GM12878 (cell line): Measurements from ENCODE around the gene GJC1. TPM values are rescaled to one million over a fixed set of nuclear protein-coding genes. Genes with fewer than 3 reads are reported as not detected.

Source experiments
- CBFB ChIP-seq: IDR thresholded peaks from 2 replicates; pipeline ENCODE4 v1.6.1; 2016; ENCODE audit warnings: antibody characterized with exemption, low read depth
- DPF2 ChIP-seq: fragments of 450-650 bp; IDR thresholded peaks from 2 replicates; pipeline ENCODE4 v1.6.1; 2017; ENCODE audit warnings: mild to moderate bottlenecking
- FOS ChIP-seq: IDR thresholded peaks from 3 replicates; pipeline ENCODE4 v1.6.1; 2011; ENCODE audit warnings: borderline replicate concordance; ENCODE audit not compliant: insufficient read length; ENCODE audit errors: extremely low read depth
- POLR2AphosphoS5 ChIP-seq: IDR thresholded peaks from 2 replicates; pipeline ENCODE4 v1.6.1; 2011; ENCODE audit warnings: mild to moderate bottlenecking, low read length, inconsistent platforms
- RAD51 ChIP-seq: fragments of 450-650 bp; IDR thresholded peaks from 2 replicates; pipeline ENCODE4 v1.6.1; 2016; ENCODE audit warnings: moderate library complexity, mild to moderate bottlenecking, inconsistent platforms
- RELA ChIP-seq: fragments of 450-650 bp; IDR thresholded peaks from 2 replicates; pipeline ENCODE4 v1.8.0; 2014; ENCODE audit warnings: borderline replicate concordance; ENCODE audit not compliant: partially characterized antibody
- SP1 ChIP-seq: IDR thresholded peaks from one replicate; pipeline ENCODE4 v1.6.1; 2011; ENCODE audit warnings: low read depth, low read length
- TCF7 ChIP-seq: IDR thresholded peaks from 2 replicates; pipeline ENCODE4 v1.6.1; 2014; ENCODE audit warnings: antibody characterized with exemption, borderline replicate concordance
- polyA plus RNA-seq, 11 experiments: library from polyadenylated mRNA; depleted of rRNA in 4 of 11; unstranded in 6 of 11; stranded (reverse) in 5 of 11; fragments of >200 nt; fragmentation: Nextera tagmentation in 4 of 11; fragmentation: Illumina TruSeq in 1 of 11; extraction: Ambion mirVana in 4 of 11; extraction: Trizol in 1 of 11; gene quantifications; 1 replicate in 1 of 11; 2 replicates in 10 of 11; pipeline versions ENCODE4 v1.2.1 to v1.2.3, GENCODE V29; 2011 to 2016; ENCODE audit warnings: inconsistent platforms in 2 of 11, missing spikeins in 2 of 11, low read depth in 1 of 11
- total RNA-seq, 4 experiments: library from RNA; depleted of rRNA in 3 of 4; stranded (reverse); fragments of >200 nt in 3 of 4; fragmentation: Illumina TruSeq in 1 of 4; extraction: Trizol in 1 of 4; gene quantifications; 2 replicates each; pipeline versions ENCODE4 v1.2.1 to v1.2.3, GENCODE V29; 2013 to 2021
- TF ChIP-seq, protein P1 (sequence below): fragments of 450-650 bp; IDR thresholded peaks from 2 replicates; pipeline ENCODE4 v1.6.1; 2017; ENCODE audit warnings: antibody characterized with exemption, mild to moderate bottlenecking, moderate library complexity
- TF ChIP-seq, protein P2 (sequence below): fragments of 450-650 bp; IDR thresholded peaks from 2 replicates; pipeline ENCODE4 v1.6.1; 2017; ENCODE audit warnings: mild to moderate bottlenecking, moderate library complexity

GJC1 gene
- total and polyA plus RNA-seq, 10 of the 15 experiments (the other 5 are each of a cell fraction or from before 2014, with no cell fraction given): 0.37 to 3.4 (median 0.90) TPM

DNA sequence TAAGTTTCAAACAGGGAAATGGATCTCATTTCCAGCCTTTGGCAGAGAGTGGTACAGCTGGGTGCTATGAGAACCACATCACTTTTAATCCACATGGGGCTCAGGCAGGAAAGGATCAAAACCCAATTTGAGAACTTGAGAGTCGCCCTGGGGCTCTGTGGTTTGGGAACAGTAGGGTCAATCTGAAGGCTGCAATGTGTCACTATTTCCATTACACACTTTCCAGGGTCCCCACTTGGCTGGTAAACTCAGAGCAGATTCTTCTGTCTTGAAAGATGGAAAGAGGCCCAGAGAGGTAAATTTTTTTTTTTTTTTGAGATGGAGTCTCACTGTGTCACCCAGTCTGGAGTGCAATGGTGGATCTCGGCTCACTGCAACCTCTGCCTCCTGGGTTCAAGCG lies 10.8 kb upstream of the GJC1 start (continued):
- TF ChIP-seq, protein P1, sequence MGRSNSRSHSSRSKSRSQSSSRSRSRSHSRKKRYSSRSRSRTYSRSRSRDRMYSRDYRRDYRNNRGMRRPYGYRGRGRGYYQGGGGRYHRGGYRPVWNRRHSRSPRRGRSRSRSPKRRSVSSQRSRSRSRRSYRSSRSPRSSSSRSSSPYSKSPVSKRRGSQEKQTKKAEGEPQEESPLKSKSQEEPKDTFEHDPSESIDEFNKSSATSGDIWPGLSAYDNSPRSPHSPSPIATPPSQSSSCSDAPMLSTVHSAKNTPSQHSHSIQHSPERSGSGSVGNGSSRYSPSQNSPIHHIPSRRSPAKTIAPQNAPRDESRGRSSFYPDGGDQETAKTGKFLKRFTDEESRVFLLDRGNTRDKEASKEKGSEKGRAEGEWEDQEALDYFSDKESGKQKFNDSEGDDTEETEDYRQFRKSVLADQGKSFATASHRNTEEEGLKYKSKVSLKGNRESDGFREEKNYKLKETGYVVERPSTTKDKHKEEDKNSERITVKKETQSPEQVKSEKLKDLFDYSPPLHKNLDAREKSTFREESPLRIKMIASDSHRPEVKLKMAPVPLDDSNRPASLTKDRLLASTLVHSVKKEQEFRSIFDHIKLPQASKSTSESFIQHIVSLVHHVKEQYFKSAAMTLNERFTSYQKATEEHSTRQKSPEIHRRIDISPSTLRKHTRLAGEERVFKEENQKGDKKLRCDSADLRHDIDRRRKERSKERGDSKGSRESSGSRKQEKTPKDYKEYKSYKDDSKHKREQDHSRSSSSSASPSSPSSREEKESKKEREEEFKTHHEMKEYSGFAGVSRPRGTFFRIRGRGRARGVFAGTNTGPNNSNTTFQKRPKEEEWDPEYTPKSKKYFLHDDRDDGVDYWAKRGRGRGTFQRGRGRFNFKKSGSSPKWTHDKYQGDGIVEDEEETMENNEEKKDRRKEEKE: no peak
- TF ChIP-seq TCF7: no peak
- TF ChIP-seq RELA: no peak
- TF ChIP-seq, protein P2, sequence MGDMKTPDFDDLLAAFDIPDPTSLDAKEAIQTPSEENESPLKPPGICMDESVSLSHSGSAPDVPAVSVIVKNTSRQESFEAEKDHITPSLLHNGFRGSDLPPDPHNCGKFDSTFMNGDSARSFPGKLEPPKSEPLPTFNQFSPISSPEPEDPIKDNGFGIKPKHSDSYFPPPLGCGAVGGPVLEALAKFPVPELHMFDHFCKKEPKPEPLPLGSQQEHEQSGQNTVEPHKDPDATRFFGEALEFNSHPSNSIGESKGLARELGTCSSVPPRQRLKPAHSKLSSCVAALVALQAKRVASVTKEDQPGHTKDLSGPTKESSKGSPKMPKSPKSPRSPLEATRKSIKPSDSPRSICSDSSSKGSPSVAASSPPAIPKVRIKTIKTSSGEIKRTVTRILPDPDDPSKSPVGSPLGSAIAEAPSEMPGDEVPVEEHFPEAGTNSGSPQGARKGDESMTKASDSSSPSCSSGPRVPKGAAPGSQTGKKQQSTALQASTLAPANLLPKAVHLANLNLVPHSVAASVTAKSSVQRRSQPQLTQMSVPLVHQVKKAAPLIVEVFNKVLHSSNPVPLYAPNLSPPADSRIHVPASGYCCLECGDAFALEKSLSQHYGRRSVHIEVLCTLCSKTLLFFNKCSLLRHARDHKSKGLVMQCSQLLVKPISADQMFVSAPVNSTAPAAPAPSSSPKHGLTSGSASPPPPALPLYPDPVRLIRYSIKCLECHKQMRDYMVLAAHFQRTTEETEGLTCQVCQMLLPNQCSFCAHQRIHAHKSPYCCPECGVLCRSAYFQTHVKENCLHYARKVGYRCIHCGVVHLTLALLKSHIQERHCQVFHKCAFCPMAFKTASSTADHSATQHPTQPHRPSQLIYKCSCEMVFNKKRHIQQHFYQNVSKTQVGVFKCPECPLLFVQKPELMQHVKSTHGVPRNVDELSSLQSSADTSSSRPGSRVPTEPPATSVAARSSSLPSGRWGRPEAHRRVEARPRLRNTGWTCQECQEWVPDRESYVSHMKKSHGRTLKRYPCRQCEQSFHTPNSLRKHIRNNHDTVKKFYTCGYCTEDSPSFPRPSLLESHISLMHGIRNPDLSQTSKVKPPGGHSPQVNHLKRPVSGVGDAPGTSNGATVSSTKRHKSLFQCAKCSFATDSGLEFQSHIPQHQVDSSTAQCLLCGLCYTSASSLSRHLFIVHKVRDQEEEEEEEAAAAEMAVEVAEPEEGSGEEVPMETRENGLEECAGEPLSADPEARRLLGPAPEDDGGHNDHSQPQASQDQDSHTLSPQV: no peak
- TF ChIP-seq CBFB: no peak
- no peak for TF ChIP-seq FOS
- no peak for TF ChIP-seq POLR2AphosphoS5
- no peak for TF ChIP-seq RAD51
- TF ChIP-seq DPF2: no peak
- TF ChIP-seq SP1: no peak
